Stimulated activated memory B cell treated with anti-CD40 and anti-IgM and Interleukin-4, amounts not matched to agents 10 μg/mL and 1 μg/mL and 100 μg/mL, for 72 hours (primary cell): ENCODE measurements around the gene NCDN.

ENCODE experiments used
- ATAC-seq: fragments of 150-1000 bp; cut with Tn5 transposase; 2 replicates; pipeline ENCODE4 v1.10.0; 2021
- H3K27ac Mint-ChIP-seq: one replicate; pipeline ENCODE4 v1.8.0; 2022; ENCODE audit warnings: mild to moderate bottlenecking, mixed read lengths
- H3K27me3 Mint-ChIP-seq: one replicate; pipeline ENCODE4 v1.8.0; 2022; ENCODE audit warnings: mixed read lengths
- H3K36me3 Mint-ChIP-seq: one replicate; pipeline ENCODE4 v1.8.0; 2022; ENCODE audit warnings: mixed read lengths
- H3K4me1 Mint-ChIP-seq: one replicate; pipeline ENCODE4 v1.8.0; 2022; ENCODE audit warnings: mixed read lengths
- H3K4me3 Mint-ChIP-seq: one replicate; pipeline ENCODE4 v1.8.0; 2022; ENCODE audit warnings: mild to moderate bottlenecking, moderate library complexity, mixed read lengths
- H3K9me3 Mint-ChIP-seq: one replicate; pipeline ENCODE4 v1.8.0; 2022; ENCODE audit warnings: mixed read lengths

NCDN gene

DNA sequence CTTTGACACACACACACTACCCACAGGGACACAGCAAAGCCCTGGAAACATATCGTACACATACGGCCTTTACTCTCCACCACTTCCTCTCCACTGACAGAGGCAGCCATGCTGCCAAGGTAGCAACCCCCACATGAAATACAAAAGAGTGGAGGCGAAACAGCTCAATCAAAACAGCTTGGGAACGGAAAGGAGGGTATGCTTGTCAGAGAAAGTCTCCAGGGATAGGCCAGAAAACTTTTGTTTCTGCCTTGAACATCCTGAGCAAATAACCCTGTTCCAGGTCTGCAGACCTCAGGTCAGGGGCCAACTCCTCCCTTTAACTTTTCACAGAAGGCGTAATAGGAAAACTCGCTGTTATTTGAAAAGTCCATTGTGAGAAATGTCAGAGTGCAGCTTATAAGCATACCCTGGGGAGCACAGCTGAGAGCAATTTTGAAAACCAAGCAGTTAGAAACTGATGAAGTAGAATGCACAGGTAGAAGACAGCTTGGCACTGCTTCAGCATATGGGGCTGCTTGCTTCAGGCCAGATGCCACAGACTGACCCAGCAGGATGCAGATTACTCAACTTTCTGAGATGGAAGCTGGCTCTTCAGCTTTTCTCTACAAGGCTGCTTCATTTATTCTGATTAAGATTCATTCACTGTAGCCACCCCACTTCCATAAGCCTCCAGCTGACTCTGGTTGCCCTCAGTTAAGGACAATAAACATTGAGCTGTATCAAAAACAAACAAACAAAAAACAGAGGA is 18.4 kb upstream of the NCDN start:
- Mint-ChIP-seq H3K4me3 (peak overlapping the region; percentile 5), H3K27me3 (no peaks in the 10 kb centered on the region), H3K9me3 (no peaks in the 10 kb centered on the region), H3K4me1 (peaks cover 48% of the 10 kb centered on the region), H3K36me3 (peaks cover 41% of the 10 kb centered on the region), H3K27ac (peak overlapping the region; percentile 82)
- peak; percentile 77 for ATAC-seq

DNA sequence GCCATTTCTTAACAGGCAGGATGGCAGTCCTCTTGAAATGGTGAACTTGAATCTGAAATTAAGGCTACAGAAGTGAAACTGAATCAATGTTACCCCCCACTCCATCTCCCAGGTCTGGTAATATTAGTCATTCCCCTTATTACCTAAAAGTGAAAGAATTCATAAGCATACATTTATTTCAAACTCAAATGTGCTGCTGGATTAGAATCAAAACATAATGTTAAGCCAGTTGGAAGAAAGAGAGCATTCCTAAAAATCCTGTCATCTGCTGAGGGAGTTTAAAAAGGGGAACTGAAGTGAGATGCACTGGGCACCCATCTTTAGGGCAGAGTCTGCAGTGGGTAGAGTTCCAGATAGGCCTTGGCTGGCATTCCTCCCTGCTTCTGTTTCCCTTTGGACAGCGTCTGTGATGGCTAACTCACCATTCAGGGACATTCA is 17.8 kb upstream of the NCDN start:
- Mint-ChIP-seq H3K9me3 (no peaks in the 10 kb centered on the region), H3K36me3 (peaks cover 42% of the 10 kb centered on the region), H3K4me1 (peaks cover 51% of the 10 kb centered on the region), H3K27ac (peak overlapping the region; percentile 82), H3K4me3 (no peak overlapping the region), H3K27me3 (no peaks in the 10 kb centered on the region)
- peak; percentile 73 for ATAC-seq

DNA sequence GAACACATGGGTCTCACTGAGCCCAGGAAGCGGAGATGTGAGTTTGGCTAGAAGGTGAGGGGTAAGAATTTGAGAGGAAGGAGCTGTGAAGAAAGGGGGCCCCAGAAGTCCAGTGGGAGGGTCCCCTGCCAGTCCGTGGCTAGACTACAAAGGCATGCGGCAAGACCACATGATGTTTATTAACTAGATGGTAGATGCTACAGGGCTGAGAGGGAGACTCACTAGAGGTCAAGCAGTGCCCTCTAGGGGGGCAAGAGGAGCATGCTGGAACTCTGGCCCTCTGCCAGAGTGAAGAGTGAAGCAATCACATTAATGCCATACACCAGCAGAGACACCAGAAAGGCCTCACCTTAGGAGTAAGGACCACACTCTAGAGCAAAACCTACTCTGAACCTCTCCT is 12.6 kb upstream of the NCDN start:
- Mint-ChIP-seq H3K4me3 (no peak overlapping the region), H3K36me3 (peaks cover 49% of the 10 kb centered on the region), H3K27ac (no peak overlapping the region), H3K9me3 (no peaks in the 10 kb centered on the region), H3K27me3 (no peaks in the 10 kb centered on the region), H3K4me1 (peaks cover 44% of the 10 kb centered on the region)
- ATAC-seq = no peak

DNA sequence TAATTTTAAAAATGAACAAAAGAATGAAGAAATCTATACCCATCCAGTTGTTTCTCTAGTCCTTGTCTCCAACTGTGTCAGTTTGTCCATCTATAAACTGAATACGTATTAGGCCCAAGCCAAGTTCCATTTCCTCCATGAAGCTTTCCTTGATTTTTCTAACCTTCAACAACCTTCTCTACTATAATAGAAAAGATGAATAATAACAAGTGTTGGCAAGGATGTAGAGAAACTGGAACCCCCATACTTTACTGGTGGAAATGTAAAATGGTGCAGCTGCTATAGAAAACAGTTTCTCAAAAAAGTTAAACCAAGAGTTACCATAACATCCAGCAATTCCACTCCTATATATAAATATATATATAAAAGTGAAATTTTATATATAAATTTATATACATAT is 11.0 kb upstream of the NCDN start:
- no peaks in the 10 kb centered on the region for H3K9me3 Mint-ChIP-seq

DNA sequence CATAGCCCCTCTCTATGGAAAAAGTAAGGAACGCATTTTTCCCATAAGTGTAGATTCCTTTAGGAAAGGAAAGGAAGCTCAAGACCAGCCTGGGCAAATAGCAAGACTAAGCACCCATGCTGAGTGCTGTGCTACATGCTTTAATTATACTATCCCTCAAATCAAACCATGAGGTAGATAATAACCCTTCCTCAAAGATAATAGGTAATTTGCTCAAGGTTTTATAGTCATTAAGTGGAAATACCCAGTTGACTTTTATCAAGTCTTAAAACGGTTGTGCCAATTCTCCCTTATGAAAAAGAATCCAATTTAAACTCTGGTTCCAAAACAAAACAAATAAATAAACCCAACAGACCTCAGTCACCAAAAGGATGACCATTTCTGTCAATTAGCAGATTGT is 3.7 kb upstream of the NCDN start:
- peaks cover 47% of the 10 kb centered on the region for H3K4me1 Mint-ChIP-seq
- peaks cover 17% of the 10 kb centered on the region for H3K36me3 Mint-ChIP-seq
- no peaks in the 10 kb centered on the region for H3K9me3 Mint-ChIP-seq
- no peak for ATAC-seq
- H3K4me3 Mint-ChIP-seq = no peak overlapping the region
- no peaks in the 10 kb centered on the region for H3K27me3 Mint-ChIP-seq
- no peak overlapping the region for H3K27ac Mint-ChIP-seq

More for the DNA sequence above, 11.0 kb upstream of the NCDN start:
- H3K36me3 Mint-ChIP-seq = peaks cover 44% of the 10 kb centered on the region
- ATAC-seq = no peak
- no peak overlapping the region for H3K4me3 Mint-ChIP-seq
- H3K4me1 Mint-ChIP-seq = peaks cover 38% of the 10 kb centered on the region
- no peaks in the 10 kb centered on the region for H3K27me3 Mint-ChIP-seq
- H3K27ac Mint-ChIP-seq = no peak overlapping the region

DNA sequence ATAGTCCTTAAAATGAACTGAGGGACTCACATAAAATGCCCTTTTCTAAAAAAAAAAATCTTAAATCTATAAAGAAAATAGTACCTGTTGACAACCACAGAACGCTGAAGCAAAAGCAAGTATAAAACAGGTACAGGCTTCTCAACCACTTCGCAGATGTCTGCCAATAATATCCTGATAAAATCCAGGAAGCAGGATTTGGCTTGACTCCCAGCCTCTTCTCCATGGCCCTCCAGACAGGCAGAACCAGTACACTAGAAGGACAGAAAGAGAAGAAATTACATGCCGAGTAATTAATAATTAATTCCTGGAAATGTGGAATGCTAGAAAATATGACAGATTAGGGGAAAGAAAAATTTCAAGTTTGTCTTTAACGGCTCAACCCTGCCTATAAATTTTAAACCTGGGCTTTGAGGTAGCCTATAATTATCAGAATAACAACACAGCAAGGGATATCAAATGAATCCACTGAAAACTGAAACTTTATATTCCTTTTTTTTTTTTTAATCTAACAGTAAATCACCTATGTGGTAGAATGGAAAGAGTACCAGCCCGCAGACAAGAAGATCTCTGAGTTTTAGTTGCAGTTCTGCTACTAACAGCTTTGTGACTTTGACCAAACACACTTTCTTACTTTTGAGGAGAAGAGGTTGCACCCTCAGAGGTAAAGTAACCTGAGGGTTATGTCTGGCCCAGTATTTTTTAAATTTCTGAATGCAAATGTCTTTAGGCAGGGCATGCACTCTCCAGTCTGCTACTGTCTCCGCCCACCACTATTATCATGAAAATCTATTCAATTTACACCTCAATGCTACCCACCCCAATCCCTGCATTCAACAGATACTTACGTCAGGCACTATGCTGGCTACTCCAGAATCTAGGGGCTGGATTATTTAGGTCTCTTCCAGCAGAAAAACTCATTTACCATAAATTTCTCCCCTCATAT is 3.1 kb upstream of the NCDN start:
- H3K4me3 Mint-ChIP-seq = no peak overlapping the region
- H3K36me3 Mint-ChIP-seq = peaks cover 17% of the 10 kb centered on the region
- H3K4me1 Mint-ChIP-seq = peaks cover 50% of the 10 kb centered on the region
- H3K9me3 Mint-ChIP-seq = no peaks in the 10 kb centered on the region
- H3K27ac Mint-ChIP-seq = no peak overlapping the region
- ATAC-seq = no peak
- no peaks in the 10 kb centered on the region for H3K27me3 Mint-ChIP-seq

DNA sequence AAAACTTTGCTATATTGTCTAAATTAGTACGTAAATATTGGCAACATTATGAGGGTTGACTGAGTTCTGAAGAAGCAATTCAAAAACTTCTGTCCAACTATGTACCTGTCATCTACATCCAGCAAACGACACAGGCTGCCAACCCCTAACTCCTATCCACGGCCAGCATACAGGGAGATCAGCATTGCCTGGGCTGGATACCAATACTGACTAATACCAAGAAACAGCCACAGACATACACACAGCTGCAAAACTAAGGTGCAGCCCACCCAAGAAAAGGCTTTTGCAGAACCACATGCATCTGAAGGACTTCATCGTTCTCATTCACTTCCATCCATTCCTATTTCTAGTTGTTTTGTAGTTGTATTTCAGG is 2.4 kb upstream of the NCDN start:
- Mint-ChIP-seq H3K4me3 (no peak overlapping the region), H3K27me3 (no peaks in the 10 kb centered on the region), H3K36me3 (peaks cover 17% of the 10 kb centered on the region), H3K4me1 (peaks cover 52% of the 10 kb centered on the region), H3K9me3 (no peaks in the 10 kb centered on the region), H3K27ac (no peak overlapping the region)
- ATAC-seq = no peak

DNA sequence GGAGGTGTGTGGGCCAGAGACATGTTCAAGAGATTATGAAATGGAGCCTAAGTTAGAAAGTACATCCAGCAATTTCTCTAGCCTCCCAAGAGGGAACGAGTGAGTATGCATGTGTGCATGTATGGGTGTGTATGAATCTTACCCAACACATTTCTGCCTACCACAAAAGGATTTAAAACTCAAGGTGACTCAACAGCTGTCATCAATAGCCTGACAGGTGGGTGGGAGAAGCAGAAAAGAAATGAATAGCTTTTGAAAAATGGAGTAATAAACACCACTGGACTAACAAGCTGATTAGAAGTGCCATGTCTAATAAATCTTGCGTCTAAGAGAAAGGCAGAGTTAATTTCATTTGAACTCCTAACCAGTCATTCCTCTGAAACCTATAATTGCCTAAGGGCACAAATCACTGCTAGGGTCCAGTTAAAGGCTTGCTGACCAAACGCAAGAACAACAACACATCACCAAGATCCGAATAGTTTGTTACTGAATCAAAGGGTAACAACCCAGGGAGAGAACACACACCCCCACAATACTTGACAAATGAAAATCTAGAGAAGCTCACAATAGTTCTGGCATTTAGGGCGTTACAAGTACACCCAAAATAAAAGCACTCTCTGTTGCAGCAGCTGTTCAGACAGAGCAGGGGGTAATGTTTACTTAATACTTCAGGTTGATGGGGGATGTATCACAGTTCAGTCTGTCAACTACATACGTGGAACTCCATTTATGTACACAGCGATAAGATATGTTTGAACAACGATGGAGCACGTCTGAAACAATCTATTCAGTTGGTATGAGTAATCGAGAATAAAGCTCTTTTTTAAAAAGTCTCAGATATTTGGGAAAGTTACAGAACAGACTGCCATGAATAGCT is 1.8 kb upstream of the NCDN start:
- ATAC-seq = no peak
- Mint-ChIP-seq H3K27ac (peak overlapping the region; percentile 100), H3K36me3 (peaks cover 17% of the 10 kb centered on the region), H3K9me3 (no peaks in the 10 kb centered on the region), H3K4me1 (peaks cover 55% of the 10 kb centered on the region), H3K4me3 (peak overlapping the region; percentile 99), H3K27me3 (no peaks in the 10 kb centered on the region)

DNA sequence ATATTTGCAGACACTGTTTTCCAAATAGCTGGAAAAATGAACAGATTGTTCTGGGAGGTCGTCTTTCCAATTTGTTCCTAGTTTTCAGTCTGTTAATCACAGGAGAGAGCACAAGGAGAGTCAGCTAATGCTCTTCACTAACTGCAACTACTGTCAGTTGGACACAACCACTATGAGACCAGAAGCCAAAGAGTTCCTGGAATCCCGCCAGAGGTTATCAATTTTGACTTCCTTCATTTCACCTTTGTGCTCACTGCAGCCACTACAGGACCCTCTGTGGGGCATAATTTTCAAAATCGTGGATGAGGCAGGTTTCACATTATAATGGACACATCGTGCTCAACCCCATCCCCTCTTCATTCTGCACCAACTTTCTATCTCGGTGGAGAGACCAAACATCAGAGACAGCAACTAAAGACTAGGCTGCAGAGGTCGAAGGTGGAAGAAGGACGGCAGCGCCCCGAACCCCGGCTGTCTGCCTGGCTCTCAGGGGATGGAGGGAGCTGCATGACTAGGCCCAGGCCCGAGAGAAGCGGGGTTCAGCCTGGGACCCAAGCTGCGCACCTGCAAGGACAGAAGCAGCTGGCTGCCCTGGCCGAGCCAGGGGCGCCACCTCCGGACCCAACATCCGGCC is 998 bp upstream of the NCDN start:
- peaks cover 16% of the 10 kb centered on the region for H3K36me3 Mint-ChIP-seq
- H3K27ac Mint-ChIP-seq = peak overlapping the region; percentile 100
- peak overlapping the region; percentile 99 for H3K4me3 Mint-ChIP-seq
- peaks cover 62% of the 10 kb centered on the region for H3K4me1 Mint-ChIP-seq
- H3K27me3 Mint-ChIP-seq = no peaks in the 10 kb centered on the region
- ATAC-seq = no peak
- no peaks in the 10 kb centered on the region for H3K9me3 Mint-ChIP-seq

DNA sequence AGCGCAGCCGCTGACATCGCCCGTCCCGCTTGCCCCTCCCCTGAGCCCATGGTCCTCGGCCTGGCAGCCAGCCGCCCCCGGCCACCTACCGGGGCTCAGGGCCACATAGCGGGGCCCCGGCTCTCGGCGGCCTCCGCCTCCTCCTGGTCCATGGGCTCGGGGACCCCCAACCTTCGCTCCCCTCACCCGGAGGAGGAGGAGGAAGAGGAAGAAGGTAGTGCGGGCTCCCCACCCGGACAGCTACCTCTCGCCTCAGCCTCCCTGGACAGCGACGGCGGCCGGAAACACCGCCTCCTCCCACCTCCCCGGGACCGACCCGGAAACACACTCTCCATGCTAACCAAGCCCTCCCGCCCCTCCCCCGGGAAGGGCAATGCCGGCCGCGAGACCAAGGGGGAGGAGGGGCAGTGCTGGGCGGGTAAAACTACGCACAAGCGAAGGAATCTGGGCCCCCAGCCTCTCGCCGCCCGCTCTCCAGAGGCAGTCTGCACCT is 435 bp upstream of the NCDN start, which contains the start of gene KIAA0319L:
Gene KIAA0319L (minus strand): TSS at position 286 of the 493 bp plus-strand sequence. CDS start 2,912 bp downstream, outside the sequence.
- ATAC-seq = peak; percentile 88
- peaks cover 11% of the 10 kb centered on the region for H3K36me3 Mint-ChIP-seq
- H3K4me1 Mint-ChIP-seq = peaks cover 63% of the 10 kb centered on the region
- peak within 1 kb of the TSS; percentile 100 for H3K27ac Mint-ChIP-seq
- H3K4me3 Mint-ChIP-seq = peak within 1 kb of the TSS; percentile 99
- no peaks in the 10 kb centered on the region for H3K27me3 Mint-ChIP-seq
- H3K9me3 Mint-ChIP-seq = no peaks in the 10 kb centered on the region

DNA sequence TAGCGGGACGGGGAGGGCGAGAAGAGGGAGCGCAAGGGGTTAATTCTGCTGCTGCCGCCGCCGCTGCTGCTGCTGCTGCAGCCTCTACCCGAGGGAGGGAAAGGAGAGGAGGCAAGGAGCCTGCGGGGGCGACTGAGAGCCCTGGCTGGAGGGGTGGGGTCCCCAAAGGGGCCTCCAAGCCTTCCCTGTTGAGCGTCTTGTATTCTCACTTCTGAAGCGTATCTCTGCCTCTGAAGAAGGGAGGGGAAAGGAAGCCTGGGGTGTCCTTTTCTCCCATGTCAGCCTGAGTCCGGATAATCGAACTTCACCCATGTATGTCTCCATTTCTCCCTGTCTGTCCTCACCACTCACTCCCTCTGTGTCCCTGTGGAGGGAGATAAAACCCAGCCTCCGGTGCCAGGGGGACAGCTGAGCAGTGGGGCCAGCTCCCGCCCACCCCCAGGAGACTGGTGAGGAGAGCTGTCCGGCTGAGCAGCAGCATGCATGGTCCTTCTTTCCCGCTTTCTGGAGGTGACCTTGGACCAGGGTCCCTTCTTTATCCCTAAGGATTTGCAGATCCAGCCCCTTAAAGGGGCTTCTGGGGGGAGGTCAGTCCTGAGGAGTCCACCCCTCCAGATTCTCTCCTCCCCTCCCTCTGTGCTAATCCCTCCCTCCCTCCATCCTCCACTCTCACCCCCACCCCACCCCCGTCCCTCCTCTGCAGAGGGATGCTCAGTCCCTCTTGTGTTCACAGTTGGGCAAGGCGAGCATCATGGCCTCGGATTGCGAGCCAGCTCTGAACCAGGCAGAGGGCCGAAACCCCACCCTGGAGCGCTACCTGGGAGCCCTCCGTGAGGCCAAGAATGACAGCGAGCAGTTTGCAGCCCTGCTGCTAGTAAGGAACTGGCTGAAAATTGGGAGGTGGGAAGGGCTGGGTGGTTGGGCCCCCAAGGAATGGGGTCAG is 1.0 kb downstream of the NCDN start:
- Mint-ChIP-seq H3K4me3 (peak overlapping the region; percentile 99), H3K36me3 (peaks cover under 1% of the 10 kb centered on the region), H3K4me1 (peaks cover 59% of the 10 kb centered on the region), H3K27ac (peak overlapping the region; percentile 100), H3K9me3 (no peaks in the 10 kb centered on the region), H3K27me3 (no peaks in the 10 kb centered on the region)
- no peak for ATAC-seq

DNA sequence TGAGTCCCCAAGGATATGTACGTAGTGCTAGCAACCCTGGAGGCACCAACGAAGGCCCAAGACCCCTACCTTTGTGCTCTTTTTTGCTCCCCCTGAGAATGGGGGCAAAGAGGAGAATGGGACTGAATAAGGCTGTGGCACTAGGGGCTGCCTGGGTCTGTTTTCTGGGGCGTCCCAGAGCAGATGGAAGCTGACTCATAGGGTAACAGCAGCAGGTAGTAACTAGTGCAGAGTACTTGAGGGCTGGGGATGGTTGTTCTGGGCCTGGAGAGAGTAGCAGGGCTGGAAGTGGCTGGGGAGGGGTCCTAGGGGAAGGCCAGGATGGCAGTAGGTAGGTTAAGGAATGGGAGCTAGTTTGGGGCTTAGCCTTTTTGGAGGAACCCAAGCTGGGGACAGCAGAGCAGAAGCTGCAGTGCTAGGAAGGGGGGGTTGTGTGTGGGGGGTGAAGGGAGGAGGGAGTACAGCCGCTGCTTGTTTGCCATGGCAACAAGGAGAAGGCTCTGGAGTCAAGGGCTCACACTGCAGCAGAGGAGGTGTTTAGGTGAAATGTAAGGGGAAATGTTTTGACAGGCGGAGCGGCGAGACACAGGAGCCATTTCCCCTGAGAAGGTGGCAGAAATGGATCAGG is 1.8 kb downstream of the NCDN start:
- H3K27ac Mint-ChIP-seq = peak overlapping the region; percentile 28

More for the DNA sequence above, 1.8 kb downstream of the NCDN start:
- H3K4me1 Mint-ChIP-seq = peaks cover 62% of the 10 kb centered on the region
- H3K9me3 Mint-ChIP-seq = no peaks in the 10 kb centered on the region
- no peak overlapping the region for H3K4me3 Mint-ChIP-seq
- H3K27me3 Mint-ChIP-seq = no peaks in the 10 kb centered on the region
- no peak for ATAC-seq
- peaks cover 5% of the 10 kb centered on the region for H3K36me3 Mint-ChIP-seq
